Measurements from ENCODE around the gene CRYBB2. TPM values are rescaled to one million over a fixed set of nuclear protein-coding genes. Genes with fewer than 3 reads are reported as not detected.
"Not testable (repeated sequence)": the region's sequence is repeated elsewhere in the genome, so short reads cannot be mapped to it uniquely, and the experiment has no call there.

The CRYBB2 gene
- total RNA-seq, 1 experiment from 2014 or later, result not detected

- H3K9ac ChIP-seq (ENCODE audit: extremely low read depth, insufficient read length, low read length), result no peak overlapping the region
These were observed 16.4 kb upstream of the CRYBB2 start for GRCh38 chr22:25203082-25203481.

GRCh38 chr22:25204547-25204946, 14.9 kb upstream of the CRYBB2 start:
- H3K79me2 ChIP-seq (ENCODE audit: insufficient read depth, low read length); H2BK12ac ChIP-seq (ENCODE audit: insufficient read length, low read depth, low read length); H3K79me1 ChIP-seq (ENCODE audit: insufficient read depth, low read depth, low read length, poor library complexity, severe bottlenecking); H3K4me3 Mint-ChIP-seq; H2BK5ac ChIP-seq (ENCODE audit: insufficient read length, low read length); DNase-seq; H3K4ac ChIP-seq (ENCODE audit: low read depth, low read length); H4K91ac ChIP-seq (ENCODE audit: insufficient read length, low read depth, low read length); H2BK15ac ChIP-seq (ENCODE audit: low read depth, low read length); H3K9me3 ChIP-seq (ENCODE audit: control insufficient read depth, low read depth, low read length); H2BK120ac ChIP-seq (ENCODE audit: low read depth, low read length, poor library complexity, severe bottlenecking); H3K9me3 Mint-ChIP-seq; H3K23me2 ChIP-seq (ENCODE audit: insufficient read length, low read depth, low read length, poor library complexity, severe bottlenecking); H3K14ac ChIP-seq (ENCODE audit: insufficient read depth, low read length); H3K36me3 Mint-ChIP-seq (ENCODE audit: insufficient read depth in 1 of 3, low read depth in 3 of 3); H3K56ac ChIP-seq (ENCODE audit: insufficient read length, low read depth, low read length); H2BK20ac ChIP-seq (ENCODE audit: low read depth, low read length, poor library complexity, severe bottlenecking); H3K27ac ChIP-seq (ENCODE audit: insufficient read length, low read depth, low read length); H3K27me3 Mint-ChIP-seq (ENCODE audit: low read depth); H3K4me1 ChIP-seq (ENCODE audit: insufficient read depth, low read length); H3T11ph ChIP-seq (ENCODE audit: low read length); H3K27me3 ChIP-seq (ENCODE audit: insufficient read depth, low read length); H3K4me1 Mint-ChIP-seq; H4K5ac ChIP-seq (ENCODE audit: insufficient read length, low read depth, low read length); H3K23ac ChIP-seq (ENCODE audit: insufficient read length, low read depth, low read length); H3K9ac ChIP-seq (ENCODE audit: extremely low read depth, insufficient read length, low read length); H4K8ac ChIP-seq (replicated peaks; ENCODE audit: insufficient read length, low read depth, low read length); H3K4me2 ChIP-seq (ENCODE audit: insufficient read depth, insufficient read length, low read length); H4K20me1 ChIP-seq (ENCODE audit: control insufficient read depth, insufficient read depth, insufficient read length); H2AFZ ChIP-seq (ENCODE audit: low read length); H3K18ac ChIP-seq (ENCODE audit: insufficient read length, low read depth, low read length); H2AK5ac ChIP-seq (ENCODE audit: insufficient read length, low read length): not testable (repeated sequence)
- WGBS (ENCODE audit: extremely low coverage, insufficient read length, low lambda C conversion rate), result no CpG with 5 or more reads among the region's 7 CpGs
- peak overlapping the region in 1 of 3 experiments; percentile 26; a peak in 1 of 7 replicates for H3K27ac Mint-ChIP-seq

More at GRCh38 chr22:25203082-25203481, 16.4 kb upstream of the CRYBB2 start:
- Histone ChIP-seq H4K20me1 (ENCODE audit: control insufficient read depth, insufficient read depth, insufficient read length) (no peaks in the 10 kb centered on the region), H2BK12ac (ENCODE audit: insufficient read length, low read depth, low read length) (no peak overlapping the region), H2BK120ac (ENCODE audit: low read depth, low read length, poor library complexity, severe bottlenecking) (no peak overlapping the region), H3K18ac (ENCODE audit: insufficient read length, low read depth, low read length) (no peak overlapping the region), H3K27me3 (ENCODE audit: insufficient read depth, low read length) (no peaks in the 10 kb centered on the region), H3K23me2 (ENCODE audit: insufficient read length, low read depth, low read length, poor library complexity, severe bottlenecking) (no peaks in the 10 kb centered on the region), H2AFZ (ENCODE audit: low read length) (no peak overlapping the region), H4K91ac (ENCODE audit: insufficient read length, low read depth, low read length) (no peak overlapping the region), H3K4me2 (ENCODE audit: insufficient read depth, insufficient read length, low read length) (no peak overlapping the region), H3K9me3 (ENCODE audit: control insufficient read depth, low read depth, low read length) (no peaks in the 10 kb centered on the region), H2BK5ac (ENCODE audit: insufficient read length, low read length) (no peak overlapping the region), H2BK20ac (ENCODE audit: low read depth, low read length, poor library complexity, severe bottlenecking) (no peak overlapping the region), H3K4me1 (ENCODE audit: insufficient read depth, low read length) (no peaks in the 10 kb centered on the region), H3K23ac (ENCODE audit: insufficient read length, low read depth, low read length) (no peak overlapping the region), H4K8ac (replicated peaks; ENCODE audit: insufficient read length, low read depth, low read length) (no peak overlapping the region), H3K79me2 (ENCODE audit: insufficient read depth, low read length) (no peaks in the 10 kb centered on the region), H3K79me1 (ENCODE audit: insufficient read depth, low read depth, low read length, poor library complexity, severe bottlenecking) (no peaks in the 10 kb centered on the region), H3K4ac (ENCODE audit: low read depth, low read length) (no peak overlapping the region), H3K27ac (ENCODE audit: insufficient read length, low read depth, low read length) (no peak overlapping the region), H2BK15ac (ENCODE audit: low read depth, low read length) (no peak overlapping the region), H2AK5ac (ENCODE audit: insufficient read length, low read length) (no peak overlapping the region), H3T11ph (ENCODE audit: low read length) (no peak overlapping the region), H4K5ac (ENCODE audit: insufficient read length, low read depth, low read length) (no peak overlapping the region), H3K14ac (ENCODE audit: insufficient read depth, low read length) (no peak overlapping the region), H3K56ac (ENCODE audit: insufficient read length, low read depth, low read length) (no peak overlapping the region)
- no peak for TF ChIP-seq CTCF (conservative IDR thresholded peaks at IDR 0.05)
- no peaks in the 10 kb centered on the region for H3K9me3 Mint-ChIP-seq
- H3K27ac Mint-ChIP-seq, result no peak overlapping the region
- peaks cover 0 to 5% of the 10 kb centered on the region in 2 experiments; a peak in 1 of 4 replicates for H3K4me1 Mint-ChIP-seq
- no peaks in the 10 kb centered on the region for H3K36me3 Mint-ChIP-seq (ENCODE audit: insufficient read depth in 1 of 3, low read depth in 3 of 3)
- DNase-seq, result no peak
- H3K4me3 Mint-ChIP-seq, result no peak overlapping the region
- no CpG with 5 or more reads among the region's 4 CpGs for WGBS (ENCODE audit: extremely low coverage, insufficient read length, low lambda C conversion rate)
- no peaks in the 10 kb centered on the region; the same call in 1 of the 2 replicates for H3K27me3 Mint-ChIP-seq (ENCODE audit: low read depth)

All from H9 (cell line).